NB4 (cell line): Measurements from ENCODE around the gene CORIN.

Experiments
- DNase-seq: peaks from one replicate; pipeline ENCODE4 v3.0.0; 2010; ENCODE audit warnings: low read depth
- H3K4me3 ChIP-seq: one replicate; pipeline ENCODE4 v1.5.1; 2011; ENCODE audit warnings: mild to moderate bottlenecking, low read depth, low read length, moderate library complexity
- MYC ChIP-seq: IDR thresholded peaks from 2 replicates; pipeline ENCODE4 v1.6.1; 2011; ENCODE audit warnings: low read depth, low read length
- POLR2A ChIP-seq: IDR thresholded peaks from 2 replicates; pipeline ENCODE4 v1.6.1; 2011; ENCODE audit warnings: mild to moderate bottlenecking; ENCODE audit not compliant: insufficient read length; ENCODE audit errors: extremely low read depth
- TF ChIP-seq, protein P1 (sequence below): IDR thresholded peaks from one replicate; pipeline ENCODE4 v1.5.1; 2012; ENCODE audit warnings: low read depth, low read length
- TF ChIP-seq, protein P2 (sequence below): IDR thresholded peaks from 2 replicates; pipeline ENCODE4 v1.6.1; 2011; ENCODE audit warnings: low read depth, low read length

The CORIN gene

DNA sequence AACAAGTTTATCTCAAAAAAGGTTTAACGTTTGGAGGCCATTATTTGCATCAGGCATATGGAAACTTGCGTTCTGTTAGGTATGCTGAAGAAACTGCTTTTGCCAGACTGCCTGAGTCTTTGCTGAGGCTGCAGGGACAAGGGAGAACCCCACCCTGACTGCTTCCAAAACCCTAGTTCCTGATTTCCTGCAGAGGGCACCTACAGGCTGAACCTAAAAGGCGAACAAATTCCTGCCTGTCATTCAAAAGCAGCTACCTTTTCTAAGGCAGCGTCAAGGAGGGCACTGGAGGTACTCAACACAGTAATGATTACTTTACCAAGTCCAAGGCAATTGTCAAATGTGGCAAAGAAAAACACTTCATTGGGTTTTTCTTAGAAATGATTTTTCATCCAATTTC is 578 bp upstream of the CORIN start:
- H3K4me3 ChIP-seq: no peak overlapping the region
- TF ChIP-seq, protein P1, sequence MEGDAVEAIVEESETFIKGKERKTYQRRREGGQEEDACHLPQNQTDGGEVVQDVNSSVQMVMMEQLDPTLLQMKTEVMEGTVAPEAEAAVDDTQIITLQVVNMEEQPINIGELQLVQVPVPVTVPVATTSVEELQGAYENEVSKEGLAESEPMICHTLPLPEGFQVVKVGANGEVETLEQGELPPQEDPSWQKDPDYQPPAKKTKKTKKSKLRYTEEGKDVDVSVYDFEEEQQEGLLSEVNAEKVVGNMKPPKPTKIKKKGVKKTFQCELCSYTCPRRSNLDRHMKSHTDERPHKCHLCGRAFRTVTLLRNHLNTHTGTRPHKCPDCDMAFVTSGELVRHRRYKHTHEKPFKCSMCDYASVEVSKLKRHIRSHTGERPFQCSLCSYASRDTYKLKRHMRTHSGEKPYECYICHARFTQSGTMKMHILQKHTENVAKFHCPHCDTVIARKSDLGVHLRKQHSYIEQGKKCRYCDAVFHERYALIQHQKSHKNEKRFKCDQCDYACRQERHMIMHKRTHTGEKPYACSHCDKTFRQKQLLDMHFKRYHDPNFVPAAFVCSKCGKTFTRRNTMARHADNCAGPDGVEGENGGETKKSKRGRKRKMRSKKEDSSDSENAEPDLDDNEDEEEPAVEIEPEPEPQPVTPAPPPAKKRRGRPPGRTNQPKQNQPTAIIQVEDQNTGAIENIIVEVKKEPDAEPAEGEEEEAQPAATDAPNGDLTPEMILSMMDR: no peak
- TF ChIP-seq, protein P2, sequence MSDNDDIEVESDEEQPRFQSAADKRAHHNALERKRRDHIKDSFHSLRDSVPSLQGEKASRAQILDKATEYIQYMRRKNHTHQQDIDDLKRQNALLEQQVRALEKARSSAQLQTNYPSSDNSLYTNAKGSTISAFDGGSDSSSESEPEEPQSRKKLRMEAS: no peak
- TF ChIP-seq POLR2A (no peak), MYC (no peak)
- DNase-seq: peak; percentile 19

DNA sequence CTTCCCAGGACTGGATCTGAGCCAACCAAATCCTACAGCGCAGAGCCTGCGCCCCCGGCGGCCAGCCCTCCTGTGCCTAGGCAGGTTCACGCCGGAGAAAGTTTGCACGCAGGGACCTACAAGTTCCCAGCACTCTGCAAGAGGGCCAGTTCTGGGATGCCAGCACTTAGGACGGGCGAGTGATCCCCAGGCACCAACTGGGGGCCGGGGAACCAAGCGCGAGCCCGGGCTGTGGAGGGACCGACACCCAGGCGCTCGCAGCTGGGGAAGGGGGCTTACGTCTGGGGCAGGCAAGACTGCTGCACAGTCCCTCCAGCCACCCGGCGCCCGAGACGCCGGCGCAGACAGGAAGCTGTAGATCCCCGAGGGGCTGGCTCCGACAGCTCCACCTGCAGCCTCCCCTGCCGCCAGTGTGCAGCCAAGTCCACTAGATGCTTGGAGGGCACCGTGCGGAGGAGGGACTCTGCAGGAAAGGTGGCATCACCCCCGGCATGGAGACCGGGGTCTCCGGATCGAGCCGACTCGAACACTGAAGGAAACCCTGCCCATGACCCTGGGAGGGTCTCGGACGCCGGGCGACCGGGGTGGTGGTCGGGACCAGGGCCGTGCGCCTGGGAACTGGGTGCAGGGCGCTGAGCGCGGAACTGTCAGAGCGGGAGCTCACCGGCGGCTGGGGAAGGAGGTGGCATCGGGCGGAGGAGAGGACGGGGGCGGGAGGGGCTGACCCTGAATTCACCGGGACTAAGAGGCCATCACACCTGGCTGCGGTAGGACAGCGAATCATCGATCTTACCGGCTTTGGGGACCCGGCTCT is 566 bp downstream of the CORIN start:
- H3K4me3 ChIP-seq: peak overlapping the region; percentile 65
- TF ChIP-seq, protein P1: peak; percentile 7
- no peak for TF ChIP-seq MYC
- peak; percentile 75 for DNase-seq

DNA sequence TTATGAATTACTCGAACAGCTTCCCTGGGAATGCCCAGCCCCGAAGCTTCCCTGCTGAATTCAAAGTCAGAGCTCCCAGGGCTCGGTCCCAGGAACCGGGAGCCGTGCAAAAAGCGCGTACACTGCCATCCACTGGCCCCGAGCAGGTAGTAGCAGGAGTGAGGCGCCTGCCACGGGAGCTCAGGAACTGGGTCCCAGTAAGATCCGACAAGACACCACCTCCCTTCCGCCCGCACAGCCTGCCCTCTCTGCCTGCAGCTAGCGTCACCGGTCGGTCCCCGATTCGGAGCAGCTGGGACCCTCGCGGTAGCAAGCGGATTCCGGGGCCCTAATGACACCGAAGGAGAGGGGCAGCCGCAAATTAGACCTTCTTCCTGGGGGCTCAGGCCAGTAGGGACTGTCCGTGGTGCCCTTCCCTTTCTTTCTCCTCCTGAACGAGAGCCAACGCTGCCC is 1.2 kb downstream of the CORIN start:
- peak overlapping the region; percentile 65 for H3K4me3 ChIP-seq
- DNase-seq: peak; percentile 84
- TF ChIP-seq POLR2A: no peak
- TF ChIP-seq, protein P1: peak; percentile 64

DNA sequence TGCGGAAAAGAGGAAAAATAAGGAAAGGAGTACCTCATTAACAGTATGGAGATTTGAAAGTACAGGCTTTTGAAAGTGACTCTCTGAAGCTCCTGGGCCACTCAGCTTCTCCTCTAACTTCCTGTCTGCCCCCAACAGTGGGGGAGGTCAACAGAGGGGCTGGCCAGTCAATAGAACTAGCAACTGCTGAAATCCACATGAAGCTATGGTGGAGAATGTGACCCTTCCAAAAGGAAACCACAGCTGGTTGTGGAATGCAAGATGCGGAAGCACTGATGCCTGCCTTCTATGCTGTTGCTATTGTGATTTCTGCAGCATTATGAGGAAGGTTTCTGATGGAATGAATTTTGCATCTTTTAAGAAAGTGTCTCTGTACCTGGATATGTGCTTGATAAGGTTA is 2.4 kb downstream of the CORIN start:
- TF ChIP-seq POLR2A (no peak), MYC (no peak)
- TF ChIP-seq, protein P1: no peak
- TF ChIP-seq, protein P2: no peak
- peak; percentile 11 for DNase-seq
- H3K4me3 ChIP-seq: no peak overlapping the region

- no peak for DNase-seq
- H3K4me3 ChIP-seq: no peak overlapping the region
- no peak for TF ChIP-seq MYC
- TF ChIP-seq, protein P1: no peak
- no peak for TF ChIP-seq POLR2A
- TF ChIP-seq, protein P2: no peak
These were observed 6.7 kb downstream of the CORIN start for GRCh38 chr4:47831026-47831679.
